PC-9 (cell line): ENCODE results near the gene MAP3K13. TPM values are rescaled to one million over a fixed set of nuclear protein-coding genes. Genes with fewer than 3 reads are reported as not detected.

ENCODE experiments used
- BruUV-seq: library from RNA; stranded (reverse); fragments of 400-500 nt; replicated peaks from 2 replicates; lab custom pipeline; 2021; lab: Mats Ljungman, UMichigan
- CTCF ChIA-PET: fragments of 300-600 bp; sonication (Branson Sonifier 250); formaldehyde crosslinking; loops from one replicate; lab custom pipeline; 2022; ENCODE audit warnings: antibody characterized with exemption; lab: Charles Lee
- POLR2A ChIA-PET: fragments of 300-600 bp; sonication (Branson Sonifier 250); formaldehyde crosslinking; loops from one replicate; lab custom pipeline; 2022; ENCODE audit warnings: antibody characterized with exemption; ENCODE audit not compliant: unreplicated experiment; lab: Charles Lee
- DNase-seq, 2 experiments: peaks; one replicate each; pipeline versions ENCODE4 v3.0.0 to v3.0.0-alpha.2; 2015 to 2022; ENCODE audit warnings: mixed read lengths in 1 of 2
- H2AFZ ChIP-seq: fragments of 200-600 bp; sonication (generic); 2 replicates; pipeline ENCODE4 v1.8.1; 2017; ENCODE audit warnings: antibody characterized with exemption
- H3F3A ChIP-seq: fragments of 200-600 bp; sonication (generic); 2 replicates; pipeline ENCODE4 v1.8.1; 2017; ENCODE audit warnings: antibody characterized with exemption, mild to moderate bottlenecking, low read depth; ENCODE audit not compliant: insufficient read depth
- H3K27ac ChIP-seq: fragments of 200-600 bp; sonication (generic); 2 replicates; pipeline ENCODE4 v1.6.1; 2016; ENCODE audit warnings: mixed run types
- H3K27me3 ChIP-seq: fragments of 200-600 bp; sonication (generic); 2 replicates; pipeline ENCODE4 v1.6.1; 2016; ENCODE audit warnings: low read depth, mixed run types; ENCODE audit not compliant: insufficient read depth
- H3K36me3 ChIP-seq: fragments of 200-600 bp; sonication (generic); 2 replicates; pipeline ENCODE4 v1.6.1; 2016; ENCODE audit warnings: low read depth, mixed run types
- H3K4me1 ChIP-seq: fragments of 200-600 bp; sonication (generic); replicated peaks from 2 replicates; pipeline ENCODE4 v1.6.1; 2016; ENCODE audit warnings: mixed run types; ENCODE audit not compliant: insufficient read depth
- H3K4me2 ChIP-seq: fragments of 200-600 bp; sonication (generic); 2 replicates; pipeline ENCODE4 v1.6.1; 2017; ENCODE audit warnings: mixed run types
- H3K4me3 ChIP-seq: fragments of 200-600 bp; sonication (generic); 2 replicates; pipeline ENCODE4 v1.6.1; 2016; ENCODE audit warnings: mixed run types
- H3K79me2 ChIP-seq: fragments of 200-600 bp; sonication (generic); 2 replicates; pipeline ENCODE4 v1.6.1; 2017; ENCODE audit warnings: low read depth, mixed run types
- H3K9me2 ChIP-seq: fragments of 200-600 bp; sonication (generic); 2 replicates; pipeline ENCODE4 v1.8.1; 2017; ENCODE audit warnings: mild to moderate bottlenecking; ENCODE audit not compliant: insufficient read depth
- H3K9me3 ChIP-seq: fragments of 200-600 bp; sonication (generic); 2 replicates; pipeline ENCODE4 v1.8.1; 2016; ENCODE audit warnings: low read depth; ENCODE audit not compliant: insufficient read depth
- H4K20me1 ChIP-seq: fragments of 200-600 bp; sonication (generic); 2 replicates; pipeline ENCODE4 v1.8.1; 2017; ENCODE audit not compliant: insufficient read depth
- EZH2 ChIP-seq: fragments of 200-600 bp; sonication (generic); IDR thresholded peaks from 2 replicates; pipeline ENCODE4 v1.8.0; 2017; ENCODE audit warnings: antibody characterized with exemption, low read depth
- intact Hi-C: fragments of 100-400 bp; cut with micrococcal nuclease; formaldehyde crosslinking; loops from one replicate; pipeline ENCODE4 v1.10.0; 2022; ENCODE audit not compliant: unreplicated experiment
- total RNA-seq: library from RNA; stranded (reverse); gene quantifications from 2 replicates; pipeline ENCODE4 v1.2.3, GENCODE V29; 2021
- TF ChIP-seq, protein P1 (sequence below): fragments of 200-600 bp; sonication (generic); conservative IDR thresholded peaks from 2 replicates; pipeline ENCODE4 v1.6.1; 2017; ENCODE audit warnings: mixed run types, antibody characterized with exemption, mild to moderate bottlenecking, moderate library complexity

MAP3K13 gene
- total RNA-seq, 1 experiment from 2014 or later: 65.5 TPM

DNA sequence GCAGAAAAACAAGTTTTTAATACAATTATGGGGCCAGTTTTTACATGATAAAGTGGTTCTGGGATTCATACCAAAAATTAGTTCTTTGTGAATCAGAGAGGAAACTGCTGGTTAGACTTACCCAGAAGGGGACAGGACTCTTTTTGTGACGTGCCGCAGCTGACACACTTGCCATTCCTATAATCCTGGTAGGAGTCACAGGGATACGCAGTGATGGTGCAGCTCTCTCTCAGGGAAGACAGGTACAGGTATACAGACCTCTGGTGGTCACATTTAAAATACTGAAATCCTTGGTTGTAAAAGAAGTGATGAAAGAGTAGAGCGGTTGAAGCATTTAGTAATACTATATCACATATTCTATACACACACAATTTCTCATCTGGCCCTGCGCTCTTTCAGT, 156.1 kb downstream of the MAP3K13 start:
- no peak for DNase-seq
- intact Hi-C loops: no loop called here
- CTCF ChIA-PET: no interaction called here
- Histone ChIP-seq H2AFZ (no peak overlapping the region), H3K36me3 (peaks cover 24% of the 10 kb centered on the region; the same call in 1 of the 2 replicates), H3F3A (peaks cover 7% of the 10 kb centered on the region; the same call in 1 of the 2 replicates), H3K27me3 (no peaks in the 10 kb centered on the region), H3K4me2 (no peak overlapping the region), H3K27ac (no peak overlapping the region), H3K4me1 (no peaks in the 10 kb centered on the region), H3K79me2 (no peaks in the 10 kb centered on the region), H3K9me2 (no peaks in the 10 kb centered on the region), H3K4me3 (no peak overlapping the region), H3K9me3 (no peaks in the 10 kb centered on the region), H4K20me1 (no peaks in the 10 kb centered on the region)
- TF ChIP-seq, protein P1, sequence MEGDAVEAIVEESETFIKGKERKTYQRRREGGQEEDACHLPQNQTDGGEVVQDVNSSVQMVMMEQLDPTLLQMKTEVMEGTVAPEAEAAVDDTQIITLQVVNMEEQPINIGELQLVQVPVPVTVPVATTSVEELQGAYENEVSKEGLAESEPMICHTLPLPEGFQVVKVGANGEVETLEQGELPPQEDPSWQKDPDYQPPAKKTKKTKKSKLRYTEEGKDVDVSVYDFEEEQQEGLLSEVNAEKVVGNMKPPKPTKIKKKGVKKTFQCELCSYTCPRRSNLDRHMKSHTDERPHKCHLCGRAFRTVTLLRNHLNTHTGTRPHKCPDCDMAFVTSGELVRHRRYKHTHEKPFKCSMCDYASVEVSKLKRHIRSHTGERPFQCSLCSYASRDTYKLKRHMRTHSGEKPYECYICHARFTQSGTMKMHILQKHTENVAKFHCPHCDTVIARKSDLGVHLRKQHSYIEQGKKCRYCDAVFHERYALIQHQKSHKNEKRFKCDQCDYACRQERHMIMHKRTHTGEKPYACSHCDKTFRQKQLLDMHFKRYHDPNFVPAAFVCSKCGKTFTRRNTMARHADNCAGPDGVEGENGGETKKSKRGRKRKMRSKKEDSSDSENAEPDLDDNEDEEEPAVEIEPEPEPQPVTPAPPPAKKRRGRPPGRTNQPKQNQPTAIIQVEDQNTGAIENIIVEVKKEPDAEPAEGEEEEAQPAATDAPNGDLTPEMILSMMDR: no peak
- no peak for TF ChIP-seq EZH2
- BruUV-seq: no TSS peak
- POLR2A ChIA-PET: no interaction called here

DNA sequence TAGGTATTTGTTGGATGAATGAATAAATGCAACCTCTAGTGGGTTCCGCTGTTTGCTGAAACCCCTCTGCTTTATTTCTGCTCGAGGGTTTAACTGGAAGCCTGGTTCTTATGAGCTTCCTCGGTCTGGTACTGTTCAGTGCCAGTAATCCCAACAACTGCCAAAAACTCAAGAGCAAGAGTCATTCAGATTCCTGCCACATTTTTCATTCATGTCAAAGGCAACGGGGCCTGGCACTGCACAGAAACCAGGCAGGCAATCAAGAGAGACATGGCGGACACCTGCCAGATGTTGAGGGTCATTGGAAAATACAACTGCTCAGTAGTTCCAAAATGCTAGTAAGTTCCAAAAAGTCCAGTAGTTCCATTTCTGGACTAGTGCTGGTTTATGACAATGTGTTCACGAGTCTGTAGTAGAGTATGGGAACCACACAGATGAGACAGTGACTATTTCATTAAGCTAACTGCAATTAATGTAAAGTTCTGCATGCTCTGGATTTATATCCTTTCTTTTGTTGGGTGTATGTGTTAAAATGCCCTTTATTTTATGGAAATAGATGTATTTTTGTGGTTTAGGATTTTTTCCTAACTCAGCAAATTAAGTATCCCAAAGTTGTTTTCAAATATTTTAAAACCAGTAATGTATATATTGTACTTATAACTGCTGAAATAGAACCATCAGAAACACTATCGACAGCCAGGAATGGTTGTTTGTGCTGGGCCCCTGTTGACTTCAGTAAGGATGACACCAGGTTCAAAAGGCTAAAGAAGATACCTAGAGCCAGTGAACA, 158.6 kb downstream of the MAP3K13 start:
- no TSS peak for BruUV-seq
- CTCF ChIA-PET: interaction anchor here (0.6 kb wide), 1 partner anchor 37 kb away, joined by 3 read pairs; no protein-coding TSS in a partner anchor

DNA sequence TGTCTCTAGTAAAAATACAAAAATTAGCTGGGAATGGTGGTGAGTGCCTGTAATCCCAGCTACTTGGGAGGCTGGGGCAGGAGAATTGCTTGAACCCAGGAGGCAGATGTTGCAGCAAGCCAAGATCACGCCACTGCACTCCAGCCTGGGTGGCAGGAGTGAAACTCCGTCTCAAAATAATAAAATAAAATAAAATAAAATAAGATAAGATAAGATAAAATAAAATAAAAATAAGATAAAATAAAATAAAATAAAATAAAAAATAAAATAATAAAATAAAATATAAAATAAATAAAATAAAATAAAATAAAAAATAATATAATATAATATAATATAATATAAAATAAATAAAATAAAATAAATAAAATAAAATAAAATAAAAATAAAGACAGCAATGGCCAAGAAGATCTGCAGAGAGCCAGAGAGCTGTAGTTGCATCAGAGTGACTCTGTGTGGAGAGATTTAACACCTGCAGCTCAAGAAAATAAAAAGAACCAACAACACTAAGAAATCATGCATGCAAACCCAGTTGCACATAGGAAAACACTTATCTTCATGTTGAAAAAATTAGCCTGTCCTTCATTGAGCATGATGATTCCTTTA, 163.5 kb downstream of the MAP3K13 start:
- BruUV-seq: no TSS peak
- Histone ChIP-seq H3K4me2 (no peak overlapping the region), H2AFZ (no peak overlapping the region)

More for the DNA sequence above, 158.6 kb downstream of the MAP3K13 start:
- POLR2A ChIA-PET: no interaction called here
- H3K36me3 ChIP-seq: peaks cover 31% of the 10 kb centered on the region; the same call in 1 of the 2 replicates
- no peak overlapping the region for H2AFZ ChIP-seq
- H3K4me3 ChIP-seq: no peak overlapping the region
- H3F3A ChIP-seq: peaks cover 7% of the 10 kb centered on the region; the same call in 1 of the 2 replicates
- no peaks in the 10 kb centered on the region for H4K20me1 ChIP-seq
- no peaks in the 10 kb centered on the region for H3K79me2 ChIP-seq
- no peaks in the 10 kb centered on the region for H3K27me3 ChIP-seq
- intact Hi-C loops: no loop called here
- H3K9me3 ChIP-seq: no peaks in the 10 kb centered on the region
- no peak overlapping the region for H3K4me2 ChIP-seq
- no peak overlapping the region for H3K27ac ChIP-seq
- H3K4me1 ChIP-seq: no peaks in the 10 kb centered on the region
- no peak for DNase-seq
- TF ChIP-seq, protein P1: no peak
- no peak for TF ChIP-seq EZH2
- no peaks in the 10 kb centered on the region for H3K9me2 ChIP-seq

More for the DNA sequence above, 163.5 kb downstream of the MAP3K13 start:
- Histone ChIP-seq H3F3A (peaks cover 6% of the 10 kb centered on the region; the same call in 1 of the 2 replicates), H3K9me3 (no peaks in the 10 kb centered on the region), H3K27ac (no peak overlapping the region), H4K20me1 (no peaks in the 10 kb centered on the region), H3K4me3 (no peak overlapping the region), H3K4me1 (no peaks in the 10 kb centered on the region), H3K79me2 (no peaks in the 10 kb centered on the region), H3K9me2 (no peaks in the 10 kb centered on the region), H3K27me3 (no peaks in the 10 kb centered on the region), H3K36me3 (0 out of 2 replicates have a peak, but pooled peaks cover 15% of the 10 kb centered on the region)
- POLR2A ChIA-PET: no interaction called here
- no peak for TF ChIP-seq EZH2
- TF ChIP-seq, protein P1: no peak
- no peak for DNase-seq
- intact Hi-C loops: no loop called here
- CTCF ChIA-PET: no interaction called here
